ENCODE data around the gene WDCP. TPM values are rescaled to one million over a fixed set of nuclear protein-coding genes. Genes with fewer than 3 reads are reported as not detected.

Gene WDCP
- total RNA-seq, 1 experiment from 2014 or later: 7.1 TPM

GRCh38 chr2:23993736-23994269 is 53.4 kb downstream of the WDCP start:
- no peak for DNase-seq (ENCODE audit: low spot score)

- no peak for DNase-seq (ENCODE audit: low spot score)
These were observed 54.3 kb downstream of the WDCP start for GRCh38 chr2:23992931-23993330.

- DNase-seq (ENCODE audit: low spot score): peak; percentile 5
These were observed 58.8 kb downstream of the WDCP start for GRCh38 chr2:23988371-23988770.

Other genes with a start within 250 kb of the WDCP start
- 2.3 and 2.6 TPM in 2 replicates for gene ATAD2B, start 120.3 kb downstream of the WDCP start, total RNA-seq (2014; rRNA removed; shearing (Covaris generic))
- 5.7 and 10.0 TPM in 2 replicates for gene UBXN2A, start 106.9 kb downstream of the WDCP start, total RNA-seq (2014; rRNA removed; shearing (Covaris generic))
- gene MFSD2B, start 37.3 kb downstream of the WDCP start, total RNA-seq (2014; rRNA removed; shearing (Covaris generic)): 0.72 TPM in 1 of 2 replicates, not detected in the other
- gene FKBP1B, start 2.4 kb upstream of the WDCP start, total RNA-seq (2014; rRNA removed; shearing (Covaris generic)): 0.58 TPM in 1 of 2 replicates, not detected in the other
- 178 and 188 TPM in 2 replicates for gene SF3B6, start 28.9 kb upstream of the WDCP start, total RNA-seq (2014; rRNA removed; shearing (Covaris generic))
- gene TP53I3, start 37.4 kb upstream of the WDCP start, total RNA-seq (2014; rRNA removed; shearing (Covaris generic)): 4.9 and 5.1 TPM in 2 replicates
- 0.72 and 1.1 TPM in 2 replicates for gene PFN4, start 75.9 kb upstream of the WDCP start, total RNA-seq (2014; rRNA removed; shearing (Covaris generic))
- gene FAM228B, start 76.1 kb upstream of the WDCP start, total RNA-seq (2014; rRNA removed; shearing (Covaris generic)): 0.27 and 1.8 TPM in 2 replicates
- gene FAM228A, start 127.7 kb upstream of the WDCP start, total RNA-seq (2014; rRNA removed; shearing (Covaris generic)): not detected in 2 replicates